HL-60/S4 (cell line): ENCODE data around the gene KTI12.

Experiments used
- in situ Hi-C: fragments of 300-500 bp; cut with MboI; formaldehyde crosslinking; loops from 2 replicates; pipeline ENCODE4 v1.14.3; 2022; ENCODE audit warnings: low sequenced_read_pairs

KTI12 gene

DNA sequence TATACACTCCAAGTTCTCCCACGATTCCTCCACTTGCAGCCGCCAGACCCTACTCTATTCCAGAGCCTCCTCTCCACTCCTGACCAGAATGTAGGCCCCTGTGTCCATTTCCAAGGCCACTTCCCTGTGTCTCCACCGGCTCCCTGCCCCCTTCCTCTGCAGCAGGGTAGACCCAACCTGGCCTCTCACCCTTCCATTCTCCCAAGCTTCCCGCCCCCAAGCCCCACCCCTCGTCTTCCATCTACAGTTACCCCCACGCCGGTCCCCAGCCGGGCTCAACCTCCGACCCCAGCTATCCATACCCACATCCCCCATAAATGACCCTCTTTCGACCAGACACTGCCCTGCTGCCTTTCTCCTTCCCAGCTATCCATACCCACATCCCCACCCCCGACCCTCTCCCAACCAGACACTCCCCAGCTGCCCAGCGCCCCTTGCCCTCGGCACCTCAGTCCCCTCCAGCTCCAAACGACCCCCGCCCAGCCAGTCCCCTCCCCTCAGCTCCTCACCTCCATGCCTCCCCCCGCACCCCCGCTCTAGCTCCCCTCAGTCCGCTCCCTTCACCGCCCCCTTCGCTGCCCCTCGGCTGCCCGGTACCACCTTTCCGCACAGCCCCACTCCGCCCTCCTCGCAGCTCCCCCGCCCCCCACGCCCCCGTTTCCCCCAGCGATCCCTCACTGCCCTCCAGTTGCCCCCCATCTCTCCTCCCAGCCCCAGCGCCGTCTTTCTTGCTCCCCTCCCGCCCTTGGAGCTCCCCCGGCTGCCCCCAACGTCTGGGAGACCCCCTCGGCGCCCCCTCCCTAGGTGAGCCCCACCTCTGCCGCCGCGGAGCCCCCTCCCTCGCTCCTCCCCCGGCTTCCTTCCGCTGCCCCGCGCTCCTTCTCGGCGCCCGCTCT lies 43.8 kb downstream of the KTI12 start:
- in situ Hi-C loops = loop anchor here (10.0 kb wide), 1 partner anchor 85 kb away; no protein-coding TSS in a partner anchor

DNA sequence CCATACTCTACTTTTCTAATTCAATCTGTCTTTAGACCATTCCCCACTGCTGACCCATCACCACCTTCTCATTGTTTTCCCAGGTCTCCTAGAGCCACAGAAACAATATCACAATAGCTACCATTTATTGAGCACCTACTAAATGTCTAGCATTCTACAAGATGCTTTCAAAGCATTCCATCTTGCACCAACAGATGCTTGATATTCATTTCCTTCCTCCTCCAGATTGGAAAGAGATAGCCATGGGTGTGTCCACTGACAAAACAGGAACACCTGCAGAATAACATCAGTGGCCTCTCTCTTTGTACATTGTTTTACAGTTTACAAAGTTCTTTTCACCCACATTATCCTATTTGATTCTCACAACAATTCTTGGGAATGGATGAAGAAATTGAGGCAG lies 45.4 kb downstream of the KTI12 start:
- in situ Hi-C loops = no loop called here

DNA sequence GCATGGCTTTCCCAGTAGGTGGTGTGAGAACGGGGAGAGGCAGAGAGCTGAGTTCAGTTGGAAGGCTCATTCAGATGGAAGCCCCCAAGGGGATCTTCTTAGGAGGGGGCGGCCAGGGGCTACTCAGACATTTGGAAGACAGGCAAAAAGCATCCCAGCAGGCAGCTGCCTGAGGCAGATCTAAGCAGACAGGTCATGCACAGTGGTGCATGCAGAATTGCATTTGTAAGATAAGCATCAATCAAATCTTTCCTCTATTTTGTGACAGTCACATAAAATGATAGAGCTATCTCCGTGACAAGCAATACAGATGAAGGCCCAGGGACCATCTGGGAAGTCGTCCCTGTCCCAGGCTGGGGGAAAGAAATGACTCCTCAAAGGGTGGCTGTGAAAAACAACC lies 46.9 kb downstream of the KTI12 start:
- in situ Hi-C loops = no loop called here

DNA sequence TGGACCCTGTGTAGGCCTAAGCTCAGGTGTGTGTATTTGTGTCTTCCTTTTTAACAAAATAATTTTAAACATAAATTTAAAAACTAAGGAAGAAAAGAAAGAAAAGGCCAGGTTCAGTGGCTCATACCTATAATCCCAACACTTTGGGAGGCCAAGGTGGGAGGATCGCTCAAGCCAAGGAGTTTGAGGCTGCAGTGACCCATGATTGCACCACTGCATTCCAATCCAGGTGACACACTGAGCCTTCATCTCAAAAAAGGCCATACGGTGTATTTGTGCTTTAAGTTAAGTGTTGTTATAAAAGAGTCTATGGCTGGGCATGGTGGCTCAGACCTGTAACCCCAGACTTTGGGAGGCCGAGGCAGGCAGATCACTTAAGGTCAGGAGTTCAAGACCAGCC lies 51.4 kb downstream of the KTI12 start:
- in situ Hi-C loops = no loop called here
